Measurements from ENCODE around the gene ACSL3. TPM values are rescaled to one million over a fixed set of nuclear protein-coding genes. Genes with fewer than 3 reads are reported as not detected.

Gene ACSL3
- total RNA-seq, 4 donors from 2014 or later: 46.5 to 71.6 (median 52.1) TPM

DNA sequence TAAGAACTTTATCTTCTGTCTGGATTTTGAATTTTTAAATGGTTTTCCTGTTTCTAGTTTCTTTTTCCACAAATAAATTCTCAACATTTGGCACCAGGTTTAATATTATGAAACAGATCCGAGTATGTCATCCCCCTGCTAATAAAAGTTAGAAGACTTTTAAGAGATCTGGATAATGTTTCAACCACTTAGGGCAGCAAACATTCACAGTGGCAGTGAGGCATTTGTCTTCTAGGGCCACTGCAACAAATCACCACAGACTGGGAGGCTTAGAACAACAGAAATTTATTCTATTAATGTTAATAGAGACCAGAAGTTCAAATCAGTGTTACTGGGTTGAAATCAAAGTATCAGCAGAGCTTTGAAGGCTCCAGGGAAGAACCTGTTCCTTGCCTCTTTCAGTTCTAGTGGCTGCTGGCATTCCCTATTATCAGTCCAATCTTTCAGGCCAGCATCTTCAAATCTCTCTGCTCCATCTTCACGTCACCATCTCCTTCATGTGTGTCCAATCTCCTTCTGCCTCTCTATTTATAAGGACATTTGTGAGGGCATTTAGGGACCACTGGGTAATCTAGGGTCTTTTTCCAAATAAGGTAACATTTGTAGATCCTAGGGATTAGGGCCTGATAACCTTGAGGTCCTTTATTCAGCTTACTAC is 23.4 kb downstream of the ACSL3 start:
- peaks cover 13 to 55% (median 20%) of the 10 kb centered on the region in 3 donors for H3K4me1 ChIP-seq
- H3K4me3 ChIP-seq: no peak overlapping the region
- no peaks in the 10 kb centered on the region for H3K27me3 ChIP-seq
- peak overlapping the region; percentile 16 to 52 (median 44) for H3K27ac ChIP-seq
- H3K36me3 ChIP-seq: no peaks in the 10 kb centered on the region
- no peak for ATAC-seq
- H3K9me3 ChIP-seq: no peaks in the 10 kb centered on the region
- WGBS, 2 donors (ENCODE audit: low coverage in 1 of 2): 28% methylated on average over 2 of the region's 2 CpGs; no CpG with 5 or more reads in 1 of the 2 donors
- TF ChIP-seq EP300 (IDR thresholded peaks at IDR 0.05) (no peak), POLR2AphosphoS5 (IDR thresholded peaks at IDR 0.05) (no peak), POLR2A (IDR thresholded peaks at IDR 0.05) (no peak), CTCF (IDR thresholded peaks at IDR 0.05) (no peak)

- Histone ChIP-seq H3K27ac (peak overlapping the region in 3 of 4 donors; percentile 16 to 52 (median 45)), H3K27me3 (no peaks in the 10 kb centered on the region), H3K36me3 (no peaks in the 10 kb centered on the region), H3K9me3 (no peaks in the 10 kb centered on the region), H3K4me1 (peaks cover 13 to 48% (median 20%) of the 10 kb centered on the region in 3 donors), H3K4me3 (no peak overlapping the region)
- TF ChIP-seq EP300 (IDR thresholded peaks at IDR 0.05) (no peak), POLR2A (IDR thresholded peaks at IDR 0.05) (no peak), CTCF (IDR thresholded peaks at IDR 0.05) (no peak), POLR2AphosphoS5 (IDR thresholded peaks at IDR 0.05) (peak; percentile 38)
- WGBS, 2 donors (ENCODE audit: low coverage in 1 of 2): 31 to 34% methylated on average over 5 of the region's 5 CpGs
- ATAC-seq: no peak
Measured at GRCh38 chr2:222884805-222885424, 24.1 kb downstream of the ACSL3 start.

DNA sequence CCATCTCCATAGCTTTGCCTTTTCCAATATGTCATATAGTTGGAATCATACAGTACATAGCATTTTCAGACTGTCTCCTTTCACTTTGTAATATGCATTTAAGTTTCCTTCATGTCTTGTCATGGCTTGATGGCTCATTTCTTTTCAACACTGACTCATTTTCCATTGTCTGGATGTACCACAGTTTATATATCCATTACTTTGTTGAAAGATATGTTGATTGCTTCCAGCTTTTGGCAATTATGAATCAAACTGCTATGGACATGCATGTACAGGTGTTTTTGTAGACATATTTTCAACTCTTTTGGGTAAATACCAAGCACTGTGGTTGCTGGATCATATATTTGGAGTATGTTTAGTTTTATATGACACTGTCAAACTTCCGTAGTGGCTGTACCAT is 26.3 kb downstream of the ACSL3 start:
- no peaks in the 10 kb centered on the region for H3K36me3 ChIP-seq
- 83 to 93% methylated on average over 1 of the region's 1 CpG for WGBS, 2 donors (ENCODE audit: low coverage in 1 of 2)
- no peak overlapping the region for H3K27ac ChIP-seq
- H3K27me3 ChIP-seq: no peaks in the 10 kb centered on the region
- ATAC-seq: no peak
- no peaks in the 10 kb centered on the region for H3K9me3 ChIP-seq
- TF ChIP-seq EP300 (IDR thresholded peaks at IDR 0.05): no peak
- no peak for TF ChIP-seq CTCF (IDR thresholded peaks at IDR 0.05)
- no peak for TF ChIP-seq POLR2A (IDR thresholded peaks at IDR 0.05)
- no peak for TF ChIP-seq POLR2AphosphoS5 (IDR thresholded peaks at IDR 0.05)
- peaks cover 21 to 61% (median 22%) of the 10 kb centered on the region in 3 donors for H3K4me1 ChIP-seq
- H3K4me3 ChIP-seq: no peak overlapping the region

GRCh38 chr2:222888716-222889115 is 27.9 kb downstream of the ACSL3 start:
- Histone ChIP-seq H3K4me3 (no peak overlapping the region), H3K36me3 (no peaks in the 10 kb centered on the region), H3K4me1 (peaks cover 18 to 56% (median 28%) of the 10 kb centered on the region in 3 donors), H3K27ac (no peak overlapping the region), H3K27me3 (no peaks in the 10 kb centered on the region), H3K9me3 (no peaks in the 10 kb centered on the region)
- ATAC-seq: no peak
- 94 to 96% methylated on average over 7 of the region's 7 CpGs for WGBS, 2 donors (ENCODE audit: low coverage in 1 of 2)
- TF ChIP-seq EP300 (IDR thresholded peaks at IDR 0.05) (no peak), POLR2AphosphoS5 (IDR thresholded peaks at IDR 0.05) (no peak), CTCF (IDR thresholded peaks at IDR 0.05) (no peak), POLR2A (IDR thresholded peaks at IDR 0.05) (no peak)

GRCh38 chr2:222891890-222892289 is 31.1 kb downstream of the ACSL3 start:
- no peak for TF ChIP-seq POLR2AphosphoS5 (IDR thresholded peaks at IDR 0.05)
- TF ChIP-seq EP300 (IDR thresholded peaks at IDR 0.05): no peak
- TF ChIP-seq CTCF (IDR thresholded peaks at IDR 0.05): no peak
- TF ChIP-seq POLR2A (IDR thresholded peaks at IDR 0.05): no peak
- no peak overlapping the region for H3K27ac ChIP-seq
- ATAC-seq: no peak
- H3K4me1 ChIP-seq: peaks cover 7 to 41% (median 10%) of the 10 kb centered on the region in 3 donors
- H3K4me3 ChIP-seq: no peak overlapping the region
- 28 to 54% methylated on average over 3 to 4 of the region's 4 CpGs for WGBS, 2 donors (ENCODE audit: low coverage in 1 of 2)
- no peaks in the 10 kb centered on the region for H3K27me3 ChIP-seq
- H3K9me3 ChIP-seq: no peaks in the 10 kb centered on the region
- no peaks in the 10 kb centered on the region for H3K36me3 ChIP-seq
